Activated CD8-positive, alpha-beta T cell treated with anti-CD3 and anti-CD28 coated beads, Interleukin-2, amount 10 ng/mL, durations not matched to agents 7 days and 5 days (primary cell): ENCODE results near the gene PSORS1C1. TPM values are rescaled to one million over a fixed set of nuclear protein-coding genes. Genes with fewer than 3 reads are reported as not detected.

Source experiments
- ATAC-seq: fragments of 150-1000 bp; cut with Tn5 transposase; one replicate; pipeline ENCODE4 v1.10.0; 2021; ENCODE audit warnings: moderate library complexity
- CTCF ChIA-PET: fragments of 350-600 bp; sonication (Branson Sonifier 250); formaldehyde crosslinking; loops from one replicate; lab custom pipeline; 2021; ENCODE audit warnings: antibody characterized with exemption; lab: Charles Lee
- POLR2A ChIA-PET: fragments of 350-600 bp; sonication (Branson Sonifier 250); formaldehyde crosslinking; loops from one replicate; lab custom pipeline; 2021; ENCODE audit warnings: antibody characterized with exemption; lab: Charles Lee
- DNase-seq: peaks from one replicate; pipeline ENCODE4 v3.0.0-alpha.2; 2020
- H3K27ac Mint-ChIP-seq: one replicate; pipeline ENCODE4 v1.8.0; 2021; ENCODE audit warnings: mild to moderate bottlenecking, mixed read lengths
- H3K27me3 Mint-ChIP-seq: one replicate; pipeline ENCODE4 v1.8.0; 2021; ENCODE audit warnings: low read depth, mixed read lengths
- H3K36me3 Mint-ChIP-seq: one replicate; pipeline ENCODE4 v1.8.0; 2021; ENCODE audit warnings: low read depth, mixed read lengths
- H3K4me1 Mint-ChIP-seq: one replicate; pipeline ENCODE4 v1.8.0; 2021; ENCODE audit warnings: low read depth, mixed read lengths
- H3K4me3 Mint-ChIP-seq: one replicate; pipeline ENCODE4 v1.8.0; 2021; ENCODE audit warnings: mild to moderate bottlenecking, mixed read lengths
- H3K9me3 Mint-ChIP-seq: one replicate; pipeline ENCODE4 v1.8.0; 2022; ENCODE audit warnings: mixed read lengths; ENCODE audit not compliant: insufficient read depth
- total RNA-seq, 2 experiments: library from RNA; stranded (reverse); gene quantifications; one replicate each; pipeline ENCODE4 v1.2.3, GENCODE V29; 2021

Gene PSORS1C1
- total RNA-seq, 2 experiments from 2014 or later = not detected

DNA sequence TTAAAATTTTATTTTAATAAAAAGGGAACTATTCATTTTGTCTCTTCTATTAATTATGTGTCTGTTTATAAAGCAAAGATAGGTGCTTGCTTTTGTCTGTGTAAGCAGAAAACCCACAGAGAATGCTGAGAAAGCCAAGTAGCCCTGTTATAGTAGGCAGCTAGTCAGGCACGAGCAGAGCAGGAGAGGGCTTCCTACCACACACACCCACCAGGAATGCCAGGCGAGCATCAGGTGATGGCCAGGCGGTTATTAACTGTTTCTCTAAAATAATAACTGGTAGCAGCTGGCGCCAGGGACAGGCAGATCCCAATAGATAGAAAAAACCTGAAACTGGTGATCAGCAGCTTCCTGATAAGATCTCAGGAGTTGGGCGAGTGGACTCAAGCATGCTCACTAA, 17.9 kb upstream of the PSORS1C1 start:
- H3K27ac Mint-ChIP-seq = no peak overlapping the region
- no peak for ATAC-seq

DNA sequence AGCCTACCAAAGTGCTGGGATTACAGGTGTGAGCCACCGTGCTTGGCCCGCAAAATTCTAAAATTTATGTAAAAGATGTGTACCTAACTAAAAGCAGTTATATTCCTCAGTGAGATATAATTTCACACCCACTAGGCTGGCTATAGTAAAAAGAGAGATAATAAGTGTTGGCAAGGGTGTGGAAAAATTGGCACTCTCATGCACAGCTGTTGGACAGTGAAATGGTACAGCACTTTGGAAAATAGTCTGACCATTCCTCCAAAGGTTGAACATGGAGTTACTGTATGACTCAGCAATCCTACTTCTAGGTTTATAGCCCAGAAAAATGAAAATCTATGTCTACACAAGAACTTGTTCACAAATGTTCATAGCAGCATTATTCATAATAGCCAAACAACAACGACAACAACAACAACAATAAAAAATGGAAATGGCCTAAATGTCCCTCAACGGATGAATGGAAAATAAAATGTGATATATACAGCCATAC, 16.1 kb upstream of the PSORS1C1 start:
- no peak for ATAC-seq
- CTCF ChIA-PET = interaction anchor here (3.5 kb wide), 1 partner anchor 11 kb away, joined by 17 read pairs; no protein-coding TSS in a partner anchor
- DNase-seq = no peak
- H3K9me3 Mint-ChIP-seq = no peaks in the 10 kb centered on the region
- H3K27me3 Mint-ChIP-seq = peaks cover 10% of the 10 kb centered on the region
- no peak overlapping the region for H3K4me3 Mint-ChIP-seq
- no peak overlapping the region for H3K27ac Mint-ChIP-seq
- peaks cover 16% of the 10 kb centered on the region for H3K4me1 Mint-ChIP-seq
- no peaks in the 10 kb centered on the region for H3K36me3 Mint-ChIP-seq
- POLR2A ChIA-PET = no interaction called here

More for the DNA sequence above, 17.9 kb upstream of the PSORS1C1 start:
- CTCF ChIA-PET = interaction anchor here (2.2 to 3.5 kb wide), 2 partner anchors 9 to 17 kb away, joined by 7 to 17 read pairs; no protein-coding TSS in a partner anchor
- Mint-ChIP-seq H3K9me3 (no peaks in the 10 kb centered on the region), H3K4me3 (no peak overlapping the region), H3K27me3 (peaks cover 10% of the 10 kb centered on the region), H3K4me1 (peaks cover 16% of the 10 kb centered on the region), H3K36me3 (no peaks in the 10 kb centered on the region)
- no peak for DNase-seq
- POLR2A ChIA-PET = no interaction called here

DNA sequence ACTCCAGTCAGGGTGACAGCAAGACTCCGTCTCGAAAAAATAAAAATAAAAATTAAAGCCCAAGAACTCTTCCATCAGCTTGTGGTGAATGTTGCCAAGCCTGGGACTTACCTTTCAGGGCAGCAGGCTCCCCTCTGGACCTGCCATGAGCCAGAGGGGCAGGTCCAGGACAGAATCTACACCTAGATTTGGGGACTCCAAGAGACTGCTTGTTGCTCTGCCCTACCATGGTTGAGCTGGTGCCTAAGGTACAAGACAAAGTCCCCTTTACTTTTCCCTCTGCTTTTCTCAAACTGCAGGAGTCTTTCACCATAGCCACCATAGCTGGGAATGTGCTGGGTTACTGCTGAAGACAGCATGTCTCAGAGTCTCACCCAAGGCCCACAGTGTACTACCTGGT, 11.5 kb upstream of the PSORS1C1 start:
- Mint-ChIP-seq H3K4me1 (no peaks in the 10 kb centered on the region), H3K36me3 (no peaks in the 10 kb centered on the region), H3K27ac (no peak overlapping the region), H3K9me3 (no peaks in the 10 kb centered on the region), H3K27me3 (peaks cover 8% of the 10 kb centered on the region), H3K4me3 (no peak overlapping the region)
- DNase-seq = no peak
- ATAC-seq = no peak
- ChIA-PET CTCF (interaction anchor here (0.7 to 2.4 kb wide), 9 partner anchors 10 to 275 kb away, joined by 3 to 10 read pairs (median 3); no protein-coding TSS in a partner anchor), POLR2A (no interaction called here)

DNA sequence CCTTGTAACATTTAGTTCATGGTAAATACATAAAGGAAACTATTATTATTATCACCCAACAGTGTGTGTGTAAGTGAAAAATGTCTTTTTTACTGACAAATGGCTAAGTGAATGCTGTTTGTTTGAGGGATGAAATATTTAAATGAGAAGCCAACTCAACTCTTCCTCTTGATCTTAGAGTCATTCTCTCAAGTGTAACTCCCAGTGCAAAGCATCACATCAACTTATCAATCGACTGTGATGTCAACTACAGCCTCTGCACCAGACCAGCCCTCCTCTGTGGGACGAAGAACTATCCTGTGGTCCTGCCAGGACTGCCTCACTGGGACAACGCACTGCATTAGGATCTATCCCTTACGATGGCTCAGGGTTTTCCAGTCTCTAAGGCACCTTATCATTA, 7.5 kb upstream of the PSORS1C1 start:
- POLR2A ChIA-PET = no interaction called here
- H3K27ac Mint-ChIP-seq = no peak overlapping the region
- no peak overlapping the region for H3K4me3 Mint-ChIP-seq
- DNase-seq (no peak), ATAC-seq (no peak)
- H3K9me3 Mint-ChIP-seq = no peaks in the 10 kb centered on the region
- H3K4me1 Mint-ChIP-seq = no peaks in the 10 kb centered on the region
- CTCF ChIA-PET = no interaction called here
- peaks cover 9% of the 10 kb centered on the region for H3K27me3 Mint-ChIP-seq
- no peaks in the 10 kb centered on the region for H3K36me3 Mint-ChIP-seq

DNA sequence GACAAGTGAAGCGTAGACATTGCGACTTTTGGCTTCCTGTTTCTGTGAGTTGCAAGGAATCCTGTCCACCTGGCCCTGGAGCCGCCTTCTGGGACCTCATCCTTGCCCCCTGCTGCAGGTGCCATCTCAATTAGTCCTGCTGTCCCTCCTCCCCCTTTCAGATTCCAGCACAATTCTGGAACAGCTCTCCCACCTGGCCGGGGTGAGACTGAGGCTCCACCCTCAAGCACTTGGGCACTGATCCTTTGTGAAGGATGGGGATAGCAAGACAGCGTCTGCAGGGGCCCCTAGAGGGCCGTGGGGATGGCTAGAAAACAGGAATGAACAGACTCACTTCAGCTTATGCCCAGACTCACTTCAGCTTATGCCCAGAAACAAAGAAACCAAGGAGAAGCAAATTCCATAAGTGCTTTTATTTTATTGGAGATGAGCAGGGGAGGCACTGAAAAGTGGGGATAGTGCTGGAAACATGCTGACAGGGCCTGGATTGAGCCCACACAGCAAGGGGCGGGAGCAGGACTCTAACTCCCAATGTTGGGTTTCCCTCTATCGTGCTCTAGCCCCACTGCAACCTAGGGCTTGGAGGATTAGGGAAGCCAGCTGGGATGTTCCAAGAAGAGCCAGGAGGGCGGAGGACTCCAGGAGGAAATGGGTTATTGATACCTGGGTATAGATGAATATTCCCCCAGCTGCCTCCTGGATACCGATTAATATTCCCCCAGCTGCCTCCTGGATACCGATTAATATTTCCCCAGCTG, 3.6 kb upstream of the PSORS1C1 start:
- H3K27ac Mint-ChIP-seq = no peak overlapping the region
- no peaks in the 10 kb centered on the region for H3K36me3 Mint-ChIP-seq
- ATAC-seq = no peak
- H3K9me3 Mint-ChIP-seq = no peaks in the 10 kb centered on the region
- no peak for DNase-seq
- peaks cover 15% of the 10 kb centered on the region for H3K27me3 Mint-ChIP-seq
- POLR2A ChIA-PET = no interaction called here
- CTCF ChIA-PET = no interaction called here
- no peaks in the 10 kb centered on the region for H3K4me1 Mint-ChIP-seq
- no peak overlapping the region for H3K4me3 Mint-ChIP-seq

DNA sequence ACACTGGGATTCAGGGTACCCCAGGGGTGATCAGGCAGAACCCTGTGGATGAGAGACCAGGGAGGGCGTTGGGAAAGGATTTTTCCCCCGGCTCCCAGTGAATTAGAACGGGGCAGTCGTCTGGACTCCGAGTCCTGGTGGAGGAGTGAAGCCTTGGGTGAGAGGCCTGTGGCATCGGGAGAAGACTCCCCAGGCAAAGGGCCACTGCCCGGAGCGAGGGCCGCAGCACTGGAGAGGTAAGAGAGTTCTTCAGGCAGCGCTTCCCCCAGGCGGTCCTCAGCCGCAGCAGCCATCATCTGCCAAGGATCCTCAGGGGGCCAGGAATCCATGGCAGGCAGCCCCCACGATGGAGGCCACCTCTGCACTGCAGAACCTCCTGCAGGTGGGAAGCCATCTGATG, 2.9 kb upstream of the PSORS1C1 start:
- Mint-ChIP-seq H3K36me3 (no peaks in the 10 kb centered on the region), H3K9me3 (no peaks in the 10 kb centered on the region), H3K4me1 (no peaks in the 10 kb centered on the region), H3K27ac (no peak overlapping the region), H3K27me3 (peaks cover 15% of the 10 kb centered on the region), H3K4me3 (no peak overlapping the region)
- POLR2A ChIA-PET = no interaction called here
- DNase-seq (no peak), ATAC-seq (no peak)
- CTCF ChIA-PET = no interaction called here

DNA sequence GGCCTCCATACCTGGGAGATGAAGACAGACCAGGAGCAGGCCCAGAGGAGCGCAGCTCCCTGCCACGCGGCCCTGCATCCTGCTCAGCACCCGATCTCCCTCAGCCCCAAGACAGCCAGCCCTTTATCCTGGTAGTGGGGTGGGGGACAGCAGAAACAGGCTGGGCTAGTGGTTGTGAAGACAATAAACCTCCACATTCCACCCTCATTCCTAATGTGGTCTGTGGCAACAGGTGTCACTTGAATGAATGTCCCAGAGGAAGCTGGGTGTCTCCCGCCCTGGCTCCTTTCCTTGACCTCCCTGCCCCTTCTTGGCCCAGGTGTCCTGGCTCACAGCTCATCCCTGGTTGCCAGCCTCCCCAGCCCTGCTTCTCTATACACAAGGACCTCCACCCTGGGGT, 2.1 kb upstream of the PSORS1C1 start, which contains the start of gene C6orf15:
TSS of gene C6orf15 (minus strand) at position 98 of the 400 bp plus-strand sequence. CDS start at position 78, 20 bp downstream.
- H3K4me3 Mint-ChIP-seq = no peak within 1 kb of the TSS
- ChIA-PET POLR2A (no interaction called here), CTCF (interaction anchor here (1.8 kb wide), 1 partner anchor 25 kb away, joined by 5 read pairs; no protein-coding TSS in a partner anchor)
- DNase-seq (no peak), ATAC-seq (no peak)
- no peaks in the 10 kb centered on the region for H3K36me3 Mint-ChIP-seq
- no peaks in the 10 kb centered on the region for H3K9me3 Mint-ChIP-seq
- peaks cover 15% of the 10 kb centered on the region for H3K27me3 Mint-ChIP-seq
- no peak within 1 kb of the TSS for H3K27ac Mint-ChIP-seq
- no peaks in the 10 kb centered on the region for H3K4me1 Mint-ChIP-seq

DNA sequence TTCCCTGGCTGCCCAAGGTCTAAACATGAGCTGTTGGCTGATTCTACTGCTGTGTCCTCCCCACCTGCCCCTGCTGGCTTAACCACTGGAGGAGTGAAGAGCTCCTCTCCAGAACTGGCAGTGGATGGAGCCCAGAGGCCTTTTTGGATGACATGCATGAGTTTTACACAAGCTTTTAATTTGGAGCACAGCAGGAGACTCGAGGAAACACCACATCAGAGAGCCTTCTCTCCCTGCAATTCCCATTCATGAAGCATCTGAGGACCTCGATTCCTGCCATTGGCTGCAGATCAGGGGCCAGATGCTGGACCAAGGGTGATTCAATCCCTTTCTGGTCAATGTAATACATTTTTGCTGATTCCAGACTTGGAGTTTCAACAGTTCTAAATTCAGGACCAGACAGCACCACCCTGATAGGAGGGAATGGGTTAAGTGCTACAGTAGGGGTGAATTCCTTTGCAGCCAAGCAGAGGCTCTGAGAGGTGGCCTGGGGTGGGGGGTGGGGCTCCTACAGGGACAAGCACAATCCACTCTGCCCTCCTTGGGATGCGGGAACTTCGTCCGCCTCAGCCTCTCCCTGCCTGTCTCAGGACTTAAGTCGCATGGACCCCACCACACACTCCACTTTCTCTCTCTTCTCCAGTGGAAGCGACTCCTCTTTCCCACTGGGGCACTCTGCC, 599 bp upstream of the PSORS1C1 start:
- no peaks in the 10 kb centered on the region for H3K4me1 Mint-ChIP-seq
- no peak overlapping the region for H3K27ac Mint-ChIP-seq

DNA sequence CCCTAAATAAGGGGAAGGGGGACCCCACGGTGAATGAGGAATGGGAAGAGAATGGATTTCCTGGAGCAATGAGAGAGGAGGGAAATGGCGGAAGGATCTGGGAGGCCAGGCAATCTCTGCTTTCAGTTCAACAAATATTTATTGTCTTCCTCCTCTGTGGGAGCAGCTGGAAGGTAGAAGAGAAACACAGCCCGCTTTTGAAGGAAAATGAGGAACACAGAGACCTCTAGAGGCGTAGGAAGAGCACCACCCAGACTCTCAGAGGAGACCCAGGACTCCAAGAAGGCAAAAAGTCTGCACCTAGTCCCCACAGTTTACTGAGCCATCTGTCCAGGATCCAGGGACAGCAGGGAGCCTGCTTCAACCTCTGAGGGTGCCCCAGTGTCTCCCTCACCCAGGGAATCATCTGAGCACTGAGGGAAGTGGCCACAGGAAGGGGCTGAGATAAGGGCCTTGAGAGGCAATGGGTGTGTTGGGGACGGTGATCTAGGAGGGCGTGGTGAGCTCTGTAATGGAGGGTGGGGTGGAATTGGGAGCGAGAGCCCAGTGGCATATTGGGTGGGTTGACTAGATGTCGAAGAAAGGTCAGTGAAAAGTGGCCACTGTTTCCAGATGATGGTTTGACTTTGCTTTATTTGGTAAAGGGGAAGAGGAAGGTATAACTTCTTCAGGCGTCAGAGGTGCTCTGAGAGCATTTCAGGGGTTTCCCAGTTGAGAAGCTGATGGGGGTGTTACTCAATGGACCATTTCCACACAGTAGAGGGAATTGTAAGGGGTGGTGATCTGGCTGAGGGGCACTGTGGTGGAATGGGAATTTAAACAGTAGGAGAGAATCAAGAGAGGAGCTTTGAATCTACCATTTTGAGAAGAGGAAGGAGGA, 610 bp downstream of the PSORS1C1 start:
- ATAC-seq (no peak), DNase-seq (no peak)
- ChIA-PET POLR2A (no interaction called here), CTCF (interaction anchor here (1.7 kb wide), 1 partner anchor 28 kb away, joined by 6 read pairs; no protein-coding TSS in a partner anchor)
- no peak overlapping the region for H3K27ac Mint-ChIP-seq
- no peaks in the 10 kb centered on the region for H3K9me3 Mint-ChIP-seq
- no peaks in the 10 kb centered on the region for H3K36me3 Mint-ChIP-seq
- H3K4me1 Mint-ChIP-seq = no peaks in the 10 kb centered on the region
- H3K4me3 Mint-ChIP-seq = no peak overlapping the region
- H3K27me3 Mint-ChIP-seq = peaks cover 12% of the 10 kb centered on the region

More for the DNA sequence above, 599 bp upstream of the PSORS1C1 start:
- ChIA-PET CTCF (interaction anchor here (0.9 to 1.8 kb wide), 3 partner anchors 8 to 198 kb away, joined by 3 to 5 read pairs (median 3); no protein-coding TSS in a partner anchor), POLR2A (no interaction called here)
- ATAC-seq (no peak), DNase-seq (no peak)
- H3K36me3 Mint-ChIP-seq = no peaks in the 10 kb centered on the region
- H3K4me3 Mint-ChIP-seq = no peak overlapping the region
- H3K27me3 Mint-ChIP-seq = peaks cover 18% of the 10 kb centered on the region
- H3K9me3 Mint-ChIP-seq = no peaks in the 10 kb centered on the region

DNA sequence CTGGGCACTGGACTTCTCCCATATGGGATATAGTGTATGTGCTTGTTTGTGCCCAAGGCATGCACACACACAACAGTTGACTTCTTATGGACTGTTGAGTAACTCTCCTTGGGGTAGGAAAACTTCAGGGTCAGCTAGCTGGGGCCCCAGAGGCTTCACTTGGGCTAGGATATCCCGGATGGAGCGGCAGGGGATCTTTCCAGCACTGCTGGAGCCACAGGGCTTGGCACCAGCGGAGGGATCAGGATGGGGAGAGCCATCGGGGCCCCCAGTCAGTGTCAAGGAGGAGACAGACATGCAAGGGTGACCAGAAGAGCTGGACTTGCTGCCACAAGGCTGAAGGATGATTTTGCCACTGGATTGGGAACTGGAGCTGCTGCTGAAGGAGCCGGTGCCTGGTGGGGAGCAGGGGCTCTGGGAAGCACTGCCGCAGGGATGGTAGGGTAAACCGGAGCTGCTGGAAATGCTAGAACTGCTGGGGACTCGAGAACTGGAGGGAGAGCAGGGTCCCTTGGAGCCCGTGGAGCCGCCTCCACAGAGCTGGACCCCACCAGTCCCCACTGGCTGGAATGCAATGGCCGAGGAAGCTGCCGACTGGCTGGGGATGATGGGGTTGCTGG, 1.5 kb downstream of the PSORS1C1 start:
- Mint-ChIP-seq H3K9me3 (no peaks in the 10 kb centered on the region), H3K4me1 (no peaks in the 10 kb centered on the region), H3K4me3 (no peak overlapping the region), H3K27ac (no peak overlapping the region), H3K27me3 (peaks cover 8% of the 10 kb centered on the region), H3K36me3 (no peaks in the 10 kb centered on the region)
- DNase-seq (no peak), ATAC-seq (no peak)
- ChIA-PET CTCF (interaction anchor here (1.7 kb wide), 1 partner anchor 29 kb away, joined by 6 read pairs; no protein-coding TSS in a partner anchor), POLR2A (no interaction called here)
